GM12891 (cell line): ENCODE measurements around the gene PRSS27.

Experiments used
- POLR2A ChIP-seq: IDR thresholded peaks from 2 replicates; pipeline ENCODE4 v1.6.1; 2011; ENCODE audit warnings: low read depth, low read length, control low read depth
- POLR2AphosphoS5 ChIP-seq: IDR thresholded peaks from 2 replicates; pipeline ENCODE4 v1.6.1; 2011; ENCODE audit warnings: low read depth, low read length, control low read depth
- SPI1 ChIP-seq: IDR thresholded peaks from 2 replicates; pipeline ENCODE4 v1.6.1; 2011; ENCODE audit warnings: low read depth, low read length, control low read depth
- TAF1 ChIP-seq: IDR thresholded peaks from 2 replicates; pipeline ENCODE4 v1.6.1; 2011; ENCODE audit warnings: low read depth, low read length, control low read depth

DNA sequence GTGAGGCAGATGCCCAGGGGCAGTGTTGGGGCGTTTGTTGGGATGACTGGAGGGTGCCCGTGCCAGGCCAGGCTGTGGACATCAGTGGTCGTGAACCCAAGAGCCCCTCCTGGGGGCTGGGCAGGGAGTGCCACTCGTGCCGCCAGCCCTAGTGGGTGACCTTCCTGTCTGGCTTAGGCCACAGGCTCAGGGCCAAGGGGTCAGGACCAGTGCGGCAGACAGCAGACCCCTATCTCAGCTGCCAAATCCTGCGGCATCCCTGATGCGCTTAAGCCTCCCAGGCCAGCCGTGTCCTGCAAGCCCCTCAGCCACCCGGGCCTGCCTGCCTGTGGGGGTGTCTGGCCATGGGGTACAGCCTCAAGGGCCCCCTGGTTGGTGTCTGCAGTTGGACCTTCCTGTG lies 14.7 kb downstream of the PRSS27 start:
- no peak for TF ChIP-seq SPI1
- TF ChIP-seq TAF1: no peak
- TF ChIP-seq POLR2A: no peak
- no peak for TF ChIP-seq POLR2AphosphoS5
